Measurements from ENCODE around the gene KRT12.

The KRT12 gene

DNA sequence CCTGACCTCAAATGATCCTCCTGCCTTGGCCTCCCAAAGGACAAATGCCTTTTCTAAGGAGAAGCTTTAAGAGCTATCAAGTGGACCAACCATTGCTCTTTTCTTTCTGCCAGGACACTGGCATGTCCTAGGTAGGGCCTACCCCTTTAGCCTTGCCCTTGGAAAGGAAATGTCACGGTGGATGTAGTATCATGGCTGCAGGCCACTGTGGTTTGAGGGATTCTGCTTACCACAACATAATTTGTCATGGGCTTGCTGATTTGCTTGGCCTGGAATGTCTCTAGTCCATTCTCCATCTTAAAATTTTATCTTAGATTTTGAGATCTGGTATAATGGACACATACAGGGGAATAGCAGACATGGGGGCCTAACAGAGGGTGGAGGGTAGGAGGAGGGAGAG lies 12.0 kb upstream of the KRT12 start:
- no peak for ATAC-seq
- TF ChIP-seq ZNF565 (CRISPR knock-in tag; conservative IDR thresholded peaks at IDR 0.05; ENCODE audit: low read depth) = no peak
- no peak for TF ChIP-seq OSR1 (CRISPR knock-in tag; IDR thresholded peaks at IDR 0.05)
- no peak for TF ChIP-seq ZC3H10 (CRISPR knock-in tag; IDR thresholded peaks at IDR 0.05)
- no peak for TF ChIP-seq ARNTL (CRISPR knock-in tag; IDR thresholded peaks at IDR 0.05; ENCODE audit: borderline replicate concordance, low read depth)
- TF ChIP-seq SNAI2 (CRISPR knock-in tag; IDR thresholded peaks at IDR 0.05) = no peak
- no peak for TF ChIP-seq ZFP3 (CRISPR knock-in tag; IDR thresholded peaks at IDR 0.05)
- no peak for TF ChIP-seq ESRRG (CRISPR knock-in tag; IDR thresholded peaks at IDR 0.05)
- no peak for TF ChIP-seq TCF4 (CRISPR knock-in tag; IDR thresholded peaks at IDR 0.05; ENCODE audit: borderline replicate concordance)
- TF ChIP-seq, protein P1, sequence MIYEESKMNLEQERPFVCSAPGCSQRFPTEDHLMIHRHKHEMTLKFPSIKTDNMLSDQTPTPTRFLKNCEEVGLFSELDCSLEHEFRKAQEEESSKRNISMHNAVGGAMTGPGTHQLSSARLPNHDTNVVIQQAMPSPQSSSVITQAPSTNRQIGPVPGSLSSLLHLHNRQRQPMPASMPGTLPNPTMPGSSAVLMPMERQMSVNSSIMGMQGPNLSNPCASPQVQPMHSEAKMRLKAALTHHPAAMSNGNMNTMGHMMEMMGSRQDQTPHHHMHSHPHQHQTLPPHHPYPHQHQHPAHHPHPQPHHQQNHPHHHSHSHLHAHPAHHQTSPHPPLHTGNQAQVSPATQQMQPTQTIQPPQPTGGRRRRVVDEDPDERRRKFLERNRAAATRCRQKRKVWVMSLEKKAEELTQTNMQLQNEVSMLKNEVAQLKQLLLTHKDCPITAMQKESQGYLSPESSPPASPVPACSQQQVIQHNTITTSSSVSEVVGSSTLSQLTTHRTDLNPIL (CRISPR knock-in tag; IDR thresholded peaks at IDR 0.05; ENCODE audit: low read depth) = no peak
- no peak for TF ChIP-seq PPARA (CRISPR knock-in tag; IDR thresholded peaks at IDR 0.05; ENCODE audit: borderline replicate concordance)

DNA sequence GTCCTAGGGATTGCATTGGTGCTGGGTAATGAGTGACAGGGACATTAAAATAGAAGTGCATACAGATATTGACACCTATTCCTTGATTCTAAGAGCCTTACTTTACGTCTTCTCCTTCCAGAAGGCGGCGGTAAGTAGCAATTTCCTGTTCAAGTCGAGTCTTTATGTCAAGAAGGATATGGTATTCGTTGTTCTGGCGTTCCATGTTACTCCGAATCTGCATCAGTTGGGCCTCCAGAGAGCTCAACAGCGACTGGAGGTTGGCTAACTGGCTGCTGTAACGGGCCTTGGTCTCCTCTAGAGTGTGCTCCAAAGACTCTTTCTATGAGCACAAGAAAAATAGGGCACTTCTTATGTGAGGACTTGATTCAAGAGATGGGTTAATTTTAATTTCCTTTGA lies 11.0 kb upstream of the KRT12 start:
- TF ChIP-seq TCF4 (CRISPR knock-in tag; IDR thresholded peaks at IDR 0.05; ENCODE audit: borderline replicate concordance) (no peak), BACH2 (CRISPR knock-in tag; IDR thresholded peaks at IDR 0.05; ENCODE audit: borderline replicate concordance) (no peak), ZNF565 (CRISPR knock-in tag; conservative IDR thresholded peaks at IDR 0.05; ENCODE audit: low read depth) (no peak), ZFP3 (CRISPR knock-in tag; IDR thresholded peaks at IDR 0.05) (no peak), ZNF70 (CRISPR knock-in tag; IDR thresholded peaks at IDR 0.05) (no peak), GLIS3 (CRISPR knock-in tag; IDR thresholded peaks at IDR 0.05) (no peak), TOX (CRISPR knock-in tag; IDR thresholded peaks at IDR 0.05; ENCODE audit: borderline replicate concordance) (no peak), CSDC2 (CRISPR knock-in tag; IDR thresholded peaks at IDR 0.05) (no peak), ARNTL (CRISPR knock-in tag; IDR thresholded peaks at IDR 0.05; ENCODE audit: borderline replicate concordance, low read depth) (no peak)
- ATAC-seq = no peak

- TF ChIP-seq, protein P2, sequence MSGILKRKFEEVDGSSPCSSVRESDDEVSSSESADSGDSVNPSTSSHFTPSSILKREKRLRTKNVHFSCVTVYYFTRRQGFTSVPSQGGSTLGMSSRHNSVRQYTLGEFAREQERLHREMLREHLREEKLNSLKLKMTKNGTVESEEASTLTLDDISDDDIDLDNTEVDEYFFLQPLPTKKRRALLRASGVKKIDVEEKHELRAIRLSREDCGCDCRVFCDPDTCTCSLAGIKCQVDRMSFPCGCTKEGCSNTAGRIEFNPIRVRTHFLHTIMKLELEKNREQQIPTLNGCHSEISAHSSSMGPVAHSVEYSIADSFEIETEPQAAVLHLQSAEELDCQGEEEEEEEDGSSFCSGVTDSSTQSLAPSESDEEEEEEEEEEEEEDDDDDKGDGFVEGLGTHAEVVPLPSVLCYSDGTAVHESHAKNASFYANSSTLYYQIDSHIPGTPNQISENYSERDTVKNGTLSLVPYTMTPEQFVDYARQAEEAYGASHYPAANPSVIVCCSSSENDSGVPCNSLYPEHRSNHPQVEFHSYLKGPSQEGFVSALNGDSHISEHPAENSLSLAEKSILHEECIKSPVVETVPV (CRISPR knock-in tag; IDR thresholded peaks at IDR 0.05) = no peak
- TF ChIP-seq PPARA (CRISPR knock-in tag; IDR thresholded peaks at IDR 0.05; ENCODE audit: borderline replicate concordance) (no peak), TOX (CRISPR knock-in tag; IDR thresholded peaks at IDR 0.05; ENCODE audit: borderline replicate concordance) (no peak), RARB (CRISPR knock-in tag; IDR thresholded peaks at IDR 0.05) (no peak), ZNF70 (CRISPR knock-in tag; IDR thresholded peaks at IDR 0.05) (no peak), OSR1 (CRISPR knock-in tag; IDR thresholded peaks at IDR 0.05) (no peak), BACH2 (CRISPR knock-in tag; IDR thresholded peaks at IDR 0.05; ENCODE audit: borderline replicate concordance) (no peak), TCF4 (CRISPR knock-in tag; IDR thresholded peaks at IDR 0.05; ENCODE audit: borderline replicate concordance) (no peak), ZNF565 (CRISPR knock-in tag; conservative IDR thresholded peaks at IDR 0.05; ENCODE audit: low read depth) (no peak), CSDC2 (CRISPR knock-in tag; IDR thresholded peaks at IDR 0.05) (no peak), PATZ1 (CRISPR knock-in tag; IDR thresholded peaks at IDR 0.05; ENCODE audit: borderline replicate concordance) (no peak), ESRRG (CRISPR knock-in tag; IDR thresholded peaks at IDR 0.05) (no peak), GLIS3 (CRISPR knock-in tag; IDR thresholded peaks at IDR 0.05) (no peak), ARNTL (CRISPR knock-in tag; IDR thresholded peaks at IDR 0.05; ENCODE audit: borderline replicate concordance, low read depth) (no peak)
- no peak for ATAC-seq
These were observed 6.8 kb upstream of the KRT12 start for GRCh38 chr17:40873801-40874200.

DNA sequence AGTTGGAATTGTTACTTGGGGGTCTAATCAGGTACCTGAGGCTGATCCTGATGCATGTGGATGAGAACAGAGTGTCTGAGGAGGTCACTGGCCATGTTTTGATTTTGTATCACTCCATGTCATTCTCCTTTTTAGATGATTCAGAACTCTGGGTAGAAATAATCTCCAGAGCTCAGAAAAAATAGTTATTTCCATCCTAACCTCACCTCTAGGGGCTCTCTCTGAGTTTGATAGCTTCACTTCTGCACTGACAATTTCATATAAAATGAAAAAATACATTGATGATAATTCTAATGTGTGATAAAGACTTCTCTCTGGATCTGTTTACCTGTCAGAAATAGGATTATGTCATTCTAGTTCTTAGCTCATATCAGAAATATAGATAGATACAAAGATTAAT lies 6.2 kb upstream of the KRT12 start:
- no peak for ATAC-seq
- no peak for TF ChIP-seq TOX (CRISPR knock-in tag; IDR thresholded peaks at IDR 0.05; ENCODE audit: borderline replicate concordance)
- TF ChIP-seq ZFP3 (CRISPR knock-in tag; IDR thresholded peaks at IDR 0.05) = no peak
- no peak for TF ChIP-seq PPARA (CRISPR knock-in tag; IDR thresholded peaks at IDR 0.05; ENCODE audit: borderline replicate concordance)
- TF ChIP-seq POU6F1 (CRISPR knock-in tag; IDR thresholded peaks at IDR 0.05; ENCODE audit: borderline replicate concordance, low read depth) = no peak
- no peak for TF ChIP-seq ISL1 (CRISPR knock-in tag; IDR thresholded peaks at IDR 0.05)
- TF ChIP-seq OSR1 (CRISPR knock-in tag; IDR thresholded peaks at IDR 0.05) = no peak
- TF ChIP-seq, protein P3, sequence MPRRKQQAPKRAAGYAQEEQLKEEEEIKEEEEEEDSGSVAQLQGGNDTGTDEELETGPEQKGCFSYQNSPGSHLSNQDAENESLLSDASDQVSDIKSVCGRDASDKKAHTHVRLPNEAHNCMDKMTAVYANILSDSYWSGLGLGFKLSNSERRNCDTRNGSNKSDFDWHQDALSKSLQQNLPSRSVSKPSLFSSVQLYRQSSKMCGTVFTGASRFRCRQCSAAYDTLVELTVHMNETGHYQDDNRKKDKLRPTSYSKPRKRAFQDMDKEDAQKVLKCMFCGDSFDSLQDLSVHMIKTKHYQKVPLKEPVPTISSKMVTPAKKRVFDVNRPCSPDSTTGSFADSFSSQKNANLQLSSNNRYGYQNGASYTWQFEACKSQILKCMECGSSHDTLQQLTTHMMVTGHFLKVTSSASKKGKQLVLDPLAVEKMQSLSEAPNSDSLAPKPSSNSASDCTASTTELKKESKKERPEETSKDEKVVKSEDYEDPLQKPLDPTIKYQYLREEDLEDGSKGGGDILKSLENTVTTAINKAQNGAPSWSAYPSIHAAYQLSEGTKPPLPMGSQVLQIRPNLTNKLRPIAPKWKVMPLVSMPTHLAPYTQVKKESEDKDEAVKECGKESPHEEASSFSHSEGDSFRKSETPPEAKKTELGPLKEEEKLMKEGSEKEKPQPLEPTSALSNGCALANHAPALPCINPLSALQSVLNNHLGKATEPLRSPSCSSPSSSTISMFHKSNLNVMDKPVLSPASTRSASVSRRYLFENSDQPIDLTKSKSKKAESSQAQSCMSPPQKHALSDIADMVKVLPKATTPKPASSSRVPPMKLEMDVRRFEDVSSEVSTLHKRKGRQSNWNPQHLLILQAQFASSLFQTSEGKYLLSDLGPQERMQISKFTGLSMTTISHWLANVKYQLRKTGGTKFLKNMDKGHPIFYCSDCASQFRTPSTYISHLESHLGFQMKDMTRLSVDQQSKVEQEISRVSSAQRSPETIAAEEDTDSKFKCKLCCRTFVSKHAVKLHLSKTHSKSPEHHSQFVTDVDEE (CRISPR knock-in tag; IDR thresholded peaks at IDR 0.05) = no peak
- TF ChIP-seq, protein P1 (CRISPR knock-in tag; IDR thresholded peaks at IDR 0.05; ENCODE audit: low read depth) = no peak
- TF ChIP-seq ZNF565 (CRISPR knock-in tag; conservative IDR thresholded peaks at IDR 0.05; ENCODE audit: low read depth) = no peak
- TF ChIP-seq ESRRG (CRISPR knock-in tag; IDR thresholded peaks at IDR 0.05) = no peak
- no peak for TF ChIP-seq CSDC2 (CRISPR knock-in tag; IDR thresholded peaks at IDR 0.05)
- TF ChIP-seq TCF4 (CRISPR knock-in tag; IDR thresholded peaks at IDR 0.05; ENCODE audit: borderline replicate concordance) = no peak
- TF ChIP-seq PATZ1 (CRISPR knock-in tag; IDR thresholded peaks at IDR 0.05; ENCODE audit: borderline replicate concordance) = no peak

Data from SK-N-SH treated with all-trans-retinoic acid at 6 μM for 48 hours (cell line).